RKO (cell line): ENCODE measurements around the gene BTBD8.
A peak's percentile ranks its signal among the peaks of the same experiment; 100 is the strongest.
"Not testable (repeated sequence)": the region's sequence is repeated elsewhere in the genome, so short reads cannot be mapped to it uniquely, and the experiment has no call there.

Source experiments
- DNase-seq: peaks from one replicate; pipeline ENCODE4 v3.0.0-alpha.2; 2016; ENCODE audit warnings: low spot score

The BTBD8 gene

GRCh38 chr1:92080128-92080985, at the start of gene BTBD8:
BTBD8 (plus strand) TSS chr1:92080345; CDS start chr1:92080572, 227 bp downstream.
- peak; percentile 93 for DNase-seq

- DNase-seq: peak; percentile 96
Measured at GRCh38 chr1:92030656-92031107, 49.5 kb upstream of the BTBD8 start.

- peak; percentile 44 for DNase-seq
Measured at GRCh38 chr1:92031281-92032110, 48.6 kb upstream of the BTBD8 start.

GRCh38 chr1:92037400-92037799, 42.7 kb upstream of the BTBD8 start:
- DNase-seq: no peak

DNA sequence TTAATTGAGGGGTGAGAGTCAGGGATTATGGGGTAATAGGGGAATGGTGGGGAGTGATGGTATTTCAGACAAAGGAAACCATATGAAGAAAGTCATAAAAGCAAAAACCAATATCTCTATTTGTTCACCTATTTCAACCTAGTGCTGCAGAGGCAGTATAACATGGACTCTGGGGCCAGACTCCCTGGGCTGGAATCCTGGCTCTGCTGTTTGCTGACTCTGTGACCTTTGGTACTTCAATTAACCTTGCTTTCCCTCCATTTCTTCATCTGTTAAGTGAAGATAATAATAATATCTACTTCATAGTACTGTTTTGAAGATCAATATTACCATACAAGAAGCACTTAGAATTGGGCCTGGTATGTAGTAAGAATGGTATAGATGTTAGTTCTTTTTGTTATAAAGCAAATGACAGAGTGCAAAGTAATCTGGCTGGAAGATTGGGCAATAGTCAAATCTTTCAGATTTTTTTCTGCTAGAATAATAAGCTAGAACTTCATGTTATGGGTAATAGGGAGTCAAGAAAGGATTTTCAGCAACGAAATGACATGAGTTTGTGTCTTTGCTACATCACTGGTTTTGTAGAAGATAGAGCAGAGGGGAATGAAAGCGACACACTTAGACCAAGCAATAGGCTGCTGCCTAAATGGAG, 41.3 kb upstream of the BTBD8 start:
- DNase-seq: no peak

DNA sequence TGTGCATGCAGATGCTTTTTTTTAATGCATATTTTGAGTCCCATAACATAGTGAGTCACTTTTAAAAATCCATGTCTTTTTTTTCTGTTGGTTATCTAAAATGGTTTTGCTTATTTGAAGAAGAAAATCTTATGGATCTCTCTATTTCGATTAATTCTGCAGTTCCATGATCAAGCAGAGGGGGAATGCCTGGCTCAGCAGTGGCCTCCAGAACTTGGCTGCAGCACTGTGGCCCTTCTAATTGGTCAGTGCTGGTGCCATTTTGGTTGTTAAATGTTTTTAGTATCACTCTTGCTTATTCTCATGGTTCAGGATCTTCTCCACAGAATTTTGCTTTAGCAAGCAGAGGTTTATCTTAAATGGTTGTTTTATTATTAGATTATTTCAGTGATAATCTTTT, 39.2 kb upstream of the BTBD8 start:
- DNase-seq: no peak

DNA sequence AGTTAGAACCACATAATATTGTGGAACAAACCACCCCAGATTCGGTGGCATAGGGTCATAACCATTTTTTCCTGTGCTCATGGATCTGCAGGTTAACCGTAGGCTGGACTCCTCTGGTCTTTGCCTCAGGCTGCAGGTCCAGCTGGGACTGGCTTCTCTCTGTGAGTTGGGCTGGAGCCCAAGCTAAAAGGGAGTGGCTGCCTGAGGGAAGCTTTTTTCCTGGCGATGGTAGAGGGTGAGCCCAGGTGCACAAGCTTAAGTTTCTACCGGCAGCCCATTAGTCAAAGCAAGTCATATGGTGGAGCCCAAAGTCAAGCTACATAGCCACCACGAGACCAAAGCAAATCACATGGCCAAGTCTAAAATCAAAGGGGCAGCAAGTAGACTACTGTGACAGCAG, 36.5 kb upstream of the BTBD8 start:
- no peak for DNase-seq

- DNase-seq: no peak
Measured at GRCh38 chr1:92045766-92046495, 34.2 kb upstream of the BTBD8 start.

- no peak for DNase-seq
Measured at GRCh38 chr1:92051948-92052347, 28.2 kb upstream of the BTBD8 start.

DNA sequence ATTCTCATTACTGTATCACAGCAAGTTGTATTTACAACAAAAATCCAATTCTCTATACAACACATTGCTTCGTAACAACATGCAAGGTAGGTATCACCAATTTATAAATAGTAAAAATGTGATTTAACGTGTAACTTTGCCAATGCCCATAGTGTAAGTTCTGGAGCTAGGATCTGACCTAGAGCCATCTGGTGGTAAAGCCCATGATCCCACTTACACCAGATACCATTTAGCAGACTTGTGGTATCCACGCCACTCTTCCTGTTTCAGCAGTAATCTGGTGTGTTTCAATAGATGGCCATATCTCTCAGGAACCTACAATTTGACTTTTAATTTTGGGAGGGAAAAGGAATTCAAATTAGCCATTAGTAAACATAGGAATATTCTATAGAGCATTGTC, 15.1 kb upstream of the BTBD8 start:
- DNase-seq: peak; percentile 40

DNA sequence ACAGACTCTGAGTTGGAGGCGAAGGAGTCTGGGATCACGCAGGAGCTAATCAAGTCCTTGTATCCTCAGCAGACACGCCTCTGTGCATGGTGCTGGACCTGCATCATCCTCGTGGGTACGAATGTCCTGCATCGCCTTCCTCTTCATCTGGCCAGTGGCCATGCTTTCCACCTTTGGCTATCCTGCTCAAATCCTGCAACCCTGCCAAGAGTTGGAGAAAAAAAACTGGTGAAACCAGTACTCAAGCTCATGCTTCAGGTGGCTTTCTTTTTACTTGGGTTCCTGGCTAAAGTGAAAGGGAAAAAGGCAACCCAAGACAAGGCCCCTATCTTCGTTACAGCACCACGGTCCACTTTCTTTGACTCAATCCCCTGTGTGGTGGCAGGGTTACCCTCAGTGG, 13.8 kb upstream of the BTBD8 start:
- no peak for DNase-seq

GRCh38 chr1:92070892-92071291, 9.3 kb upstream of the BTBD8 start:
- DNase-seq: no peak

- not testable (repeated sequence) for DNase-seq
Measured at GRCh38 chr1:92074446-92074845, 5.7 kb upstream of the BTBD8 start.

- DNase-seq: no peak
Measured at GRCh38 chr1:92075311-92075710, 4.8 kb upstream of the BTBD8 start, which contains the start of gene SETSIP. SETSIP (minus strand) TSS chr1:92075411; CDS start chr1:92075411, 0 bp downstream.

DNA sequence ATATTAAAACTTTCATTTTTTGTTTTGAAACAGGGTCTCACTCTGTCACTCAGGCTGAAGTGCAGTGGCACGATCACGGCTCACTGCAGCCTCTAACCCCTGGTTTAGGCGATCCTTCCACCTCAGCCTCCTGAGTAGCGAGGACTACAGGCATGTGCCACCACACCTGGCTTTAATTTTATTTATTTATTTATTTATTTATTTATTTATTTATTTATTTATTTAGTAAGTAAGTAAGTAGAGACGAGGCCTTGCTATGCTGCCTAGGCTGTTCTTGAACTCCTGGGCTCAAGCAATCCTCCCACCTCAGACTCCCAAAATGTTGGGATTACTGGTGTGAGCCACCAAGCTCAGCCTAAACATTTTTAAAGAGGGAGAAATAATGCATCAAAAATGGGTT, 3.8 kb upstream of the BTBD8 start:
- no peak for DNase-seq

DNA sequence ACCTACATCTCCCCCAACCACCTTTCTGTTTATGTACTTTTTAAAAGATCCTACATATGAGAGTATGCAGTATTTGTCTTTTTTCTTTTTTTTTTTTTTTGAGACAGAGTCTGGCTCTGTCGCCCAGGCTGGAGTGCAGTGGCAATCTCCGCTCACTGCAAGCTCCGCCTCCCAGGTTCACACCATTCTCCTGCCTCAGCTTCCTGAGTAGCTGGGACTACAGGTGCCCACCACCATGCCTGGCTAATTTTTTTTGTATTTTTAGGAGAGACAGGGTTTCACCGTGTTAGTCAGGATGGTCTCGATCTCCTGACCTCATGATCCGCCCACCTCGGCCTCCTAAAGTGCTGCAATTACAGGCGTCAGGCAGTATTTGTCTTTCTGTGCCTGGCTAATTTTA, 2.1 kb upstream of the BTBD8 start:
- not testable (repeated sequence) for DNase-seq

DNA sequence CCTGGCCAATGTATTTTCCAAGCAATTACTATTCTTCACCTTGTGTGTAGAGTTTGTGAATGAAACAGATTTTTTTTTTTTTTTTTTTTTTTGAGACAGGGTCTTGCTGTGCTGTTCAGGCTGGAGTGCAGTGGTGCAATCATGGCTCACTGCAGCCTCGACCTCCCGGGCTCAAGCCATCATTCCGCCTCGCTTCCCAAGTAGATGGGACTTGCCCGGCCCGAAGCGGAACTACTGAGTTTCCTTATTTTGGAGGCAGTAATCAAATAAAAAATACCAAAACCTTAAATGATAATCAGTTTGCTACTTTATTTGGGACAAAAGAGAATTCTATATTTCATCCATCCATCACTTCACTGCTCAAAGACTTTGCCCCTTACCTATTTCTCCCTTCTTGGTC, 704 bp upstream of the BTBD8 start:
- DNase-seq: no peak

- DNase-seq: no peak
Measured at GRCh38 chr1:92081031-92081430, 886 bp downstream of the BTBD8 start.

GRCh38 chr1:92084651-92085050, 4.5 kb downstream of the BTBD8 start:
- no peak for DNase-seq

- no peak for DNase-seq
Measured at GRCh38 chr1:92085727-92086126, 5.6 kb downstream of the BTBD8 start.

DNA sequence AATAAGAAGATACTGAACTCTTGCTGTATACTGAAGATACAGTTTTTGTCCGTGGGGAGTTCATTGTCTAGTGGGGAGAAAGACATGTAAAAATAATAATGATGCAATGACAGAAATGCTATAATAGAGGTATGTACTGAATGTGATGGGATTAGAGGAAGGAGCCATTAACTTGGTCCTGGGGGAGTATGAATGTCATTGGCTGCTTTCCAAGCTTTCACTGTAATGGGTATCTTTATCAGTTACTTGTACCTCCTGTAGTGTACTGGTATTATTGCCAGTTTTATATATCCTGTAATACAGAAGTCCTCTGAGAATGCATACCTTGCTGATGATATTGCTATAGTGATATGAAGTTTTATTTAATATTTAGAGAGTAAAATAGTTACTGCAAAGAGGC, 7.4 kb downstream of the BTBD8 start:
- no peak for DNase-seq

GRCh38 chr1:92091625-92092024, 11.5 kb downstream of the BTBD8 start:
- no peak for DNase-seq
